ENCODE results near the gene PAFAH2. TPM values are rescaled to one million over a fixed set of nuclear protein-coding genes. Genes with fewer than 3 reads are reported as not detected.
"Not testable (repeated sequence)": the region's sequence is repeated elsewhere in the genome, so short reads cannot be mapped to it uniquely, and the experiment has no call there.

PAFAH2 gene
- total RNA-seq, 1 donor from 2014 or later = 20.2 TPM

DNA sequence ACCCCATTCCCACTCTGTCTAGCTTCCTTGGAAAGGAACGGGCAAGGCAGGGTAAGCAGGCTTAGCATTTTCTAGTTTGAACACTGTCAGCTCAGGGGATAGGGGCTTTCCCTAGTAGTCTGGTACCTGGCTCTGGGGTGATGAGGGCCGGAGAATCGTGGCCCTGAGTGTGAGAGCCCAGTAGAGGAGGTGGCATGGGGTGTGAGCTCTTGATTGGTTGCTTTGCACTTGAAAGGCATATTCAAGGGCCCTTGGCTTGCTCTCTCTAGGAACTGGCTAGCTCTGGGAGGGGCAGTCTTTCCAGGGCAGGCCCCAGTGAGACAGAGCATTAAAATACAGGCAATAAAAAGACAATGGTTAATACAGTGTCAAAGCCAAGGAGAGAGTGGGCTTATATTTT lies 13.0 kb upstream of the PAFAH2 start:
- no peak for DNase-seq

DNA sequence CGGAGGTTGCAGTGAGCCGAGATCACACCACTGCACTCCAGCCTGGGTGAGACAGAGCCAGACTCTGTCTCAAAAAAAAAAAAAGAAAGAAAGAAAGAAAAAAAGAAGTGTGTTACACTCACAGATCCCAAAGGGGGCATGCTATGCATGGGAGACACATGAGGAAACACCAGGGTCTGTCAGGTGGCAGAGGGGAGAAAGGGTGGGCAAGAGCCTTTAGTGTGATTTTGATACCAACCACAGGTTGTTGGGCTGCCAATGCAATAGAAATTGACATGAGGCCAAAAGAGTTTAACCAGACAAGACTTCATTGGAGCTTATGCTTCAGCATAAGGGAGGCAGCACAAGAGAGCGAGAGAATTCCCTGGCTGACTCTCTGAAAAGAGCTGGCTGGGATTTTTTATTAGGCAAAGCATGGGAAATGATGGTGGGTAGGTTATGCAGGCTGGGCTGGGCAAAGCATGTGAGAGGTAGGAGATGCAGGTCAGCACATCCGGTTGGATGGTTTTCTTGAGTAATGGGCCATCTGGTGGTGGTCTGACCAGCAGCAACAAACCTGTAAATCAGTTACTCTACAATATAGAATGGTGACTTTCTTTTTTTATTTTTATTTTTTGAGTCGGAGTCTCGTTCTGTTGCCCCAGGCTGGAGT lies 12.1 kb upstream of the PAFAH2 start:
- DNase-seq = no peak

DNA sequence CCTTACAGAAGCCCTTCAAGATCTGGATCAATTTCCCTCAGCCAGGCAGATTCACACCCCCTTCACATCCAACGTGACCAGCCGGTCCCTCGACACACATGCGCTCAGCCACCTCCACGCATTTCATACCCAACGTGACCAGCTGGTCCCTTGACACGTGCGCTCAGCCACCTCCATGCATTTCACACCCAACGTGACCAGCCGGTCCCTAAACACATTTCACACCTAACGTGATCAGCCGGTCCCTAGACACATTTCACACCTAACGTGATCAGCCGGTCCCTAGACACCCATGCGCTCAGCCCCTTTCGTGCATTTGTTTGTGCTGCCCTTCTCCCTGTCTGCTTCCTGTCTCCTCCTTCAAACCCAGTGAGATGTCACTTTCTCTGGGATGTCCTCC lies 8.8 kb upstream of the PAFAH2 start:
- DNase-seq = no peak

DNA sequence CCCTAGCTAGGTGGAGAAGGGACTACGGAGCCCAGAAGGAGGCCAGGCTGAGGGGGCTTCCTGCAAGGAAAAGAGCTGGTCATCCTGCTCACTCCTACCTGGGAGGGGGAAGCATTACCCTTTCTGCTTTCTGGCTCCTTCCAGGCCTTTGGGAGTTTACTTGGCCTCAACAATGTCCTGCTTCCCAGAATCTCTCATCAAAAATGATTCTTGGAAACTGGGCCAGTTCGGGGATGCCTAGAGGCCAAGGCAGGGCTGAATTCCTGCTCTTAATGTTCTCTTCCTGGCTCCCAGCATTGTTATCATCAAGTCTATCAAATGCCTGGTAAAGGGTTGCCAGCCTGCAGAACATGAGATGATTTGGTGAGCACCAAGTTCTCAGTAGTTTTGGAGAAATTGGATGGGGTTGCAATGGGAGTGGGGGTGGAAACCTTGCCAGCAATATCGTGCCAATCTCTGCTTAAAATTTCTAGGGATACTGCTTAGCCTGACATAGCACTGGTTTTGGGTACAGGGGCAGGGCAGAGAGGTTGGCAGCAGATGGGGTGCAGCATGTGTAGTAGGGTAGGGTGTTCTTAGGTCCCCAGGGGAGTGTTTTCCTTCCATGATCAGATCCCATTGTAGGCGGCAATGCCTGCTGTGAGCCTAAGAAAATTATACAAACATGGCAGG lies 7.7 kb upstream of the PAFAH2 start:
- peak; percentile 48 for DNase-seq

DNA sequence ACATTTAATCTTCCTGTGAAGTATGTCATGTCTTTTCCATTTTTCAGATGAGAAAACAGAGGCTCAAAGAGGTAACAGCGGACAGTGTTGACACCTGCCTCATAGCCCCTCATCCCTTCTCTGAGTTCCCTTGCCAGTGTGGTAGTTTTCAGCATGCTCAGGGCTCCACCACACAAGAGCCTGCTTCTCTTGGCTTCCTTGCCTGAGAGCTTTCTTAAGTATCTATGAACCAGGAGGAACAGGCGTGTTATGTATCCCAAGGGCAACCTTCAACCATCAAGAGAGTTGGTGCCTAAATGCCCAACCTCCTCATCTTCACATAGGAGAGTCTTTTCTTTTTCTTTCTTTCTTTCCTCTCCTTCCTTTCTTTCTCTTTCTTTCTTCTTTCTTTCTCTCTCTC lies 5.9 kb upstream of the PAFAH2 start:
- no peak for DNase-seq

DNA sequence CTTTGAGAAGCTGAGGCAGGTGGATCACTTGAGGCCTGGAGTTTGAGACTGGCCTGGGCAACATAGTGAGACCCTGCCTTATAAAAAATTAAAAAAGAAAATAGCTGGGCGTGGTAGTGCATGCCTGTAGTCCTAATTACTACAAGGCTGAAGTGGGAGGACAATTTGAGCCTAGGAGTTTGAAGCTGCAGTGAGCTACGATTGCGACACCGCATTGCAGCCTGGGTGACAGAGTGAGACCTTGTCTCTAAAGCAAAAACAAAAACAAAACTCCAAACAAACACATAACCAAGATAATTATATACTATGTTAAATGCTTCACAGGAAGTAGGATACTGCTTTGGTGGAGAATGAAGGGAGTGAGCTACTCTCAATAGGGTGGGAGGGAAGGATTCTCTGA lies 5.4 kb upstream of the PAFAH2 start:
- DNase-seq = no peak

DNA sequence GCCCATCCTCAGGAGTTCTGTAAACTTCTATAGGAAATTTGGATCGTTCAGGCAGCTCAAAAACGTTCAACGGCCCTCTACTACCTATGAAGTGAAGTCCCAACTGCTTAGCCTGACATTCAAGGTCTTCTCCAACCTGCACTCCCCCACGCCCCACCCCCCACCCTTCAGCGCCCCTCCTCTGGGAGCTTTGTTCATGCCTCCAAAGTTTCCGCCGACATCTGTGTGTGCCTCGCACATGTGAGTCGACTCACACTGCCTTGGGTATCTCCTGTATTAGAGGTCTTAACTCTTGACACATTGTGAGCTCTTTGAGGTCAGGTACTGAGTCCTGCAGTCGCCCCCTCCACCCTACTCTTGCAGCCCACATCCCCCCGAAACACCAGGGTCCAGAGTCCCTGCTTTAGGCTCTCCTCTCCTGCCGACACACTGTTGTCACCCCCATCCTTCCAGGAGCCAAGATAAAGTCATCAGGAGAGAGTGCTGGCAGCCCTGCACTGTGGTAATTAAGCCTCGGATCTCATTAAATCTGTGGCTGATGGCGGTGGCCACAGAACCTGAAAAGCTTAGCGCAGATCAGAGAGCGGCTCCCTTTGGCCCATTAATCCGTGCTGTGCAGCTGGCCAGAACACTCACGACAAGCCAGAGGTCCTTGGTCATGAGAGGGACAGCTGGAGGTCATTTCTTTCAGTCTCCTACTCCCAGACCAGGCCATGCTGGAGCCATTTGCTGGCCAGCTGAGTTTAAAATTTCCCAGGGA lies 1.4 kb upstream of the PAFAH2 start:
- DNase-seq = no peak

DNA sequence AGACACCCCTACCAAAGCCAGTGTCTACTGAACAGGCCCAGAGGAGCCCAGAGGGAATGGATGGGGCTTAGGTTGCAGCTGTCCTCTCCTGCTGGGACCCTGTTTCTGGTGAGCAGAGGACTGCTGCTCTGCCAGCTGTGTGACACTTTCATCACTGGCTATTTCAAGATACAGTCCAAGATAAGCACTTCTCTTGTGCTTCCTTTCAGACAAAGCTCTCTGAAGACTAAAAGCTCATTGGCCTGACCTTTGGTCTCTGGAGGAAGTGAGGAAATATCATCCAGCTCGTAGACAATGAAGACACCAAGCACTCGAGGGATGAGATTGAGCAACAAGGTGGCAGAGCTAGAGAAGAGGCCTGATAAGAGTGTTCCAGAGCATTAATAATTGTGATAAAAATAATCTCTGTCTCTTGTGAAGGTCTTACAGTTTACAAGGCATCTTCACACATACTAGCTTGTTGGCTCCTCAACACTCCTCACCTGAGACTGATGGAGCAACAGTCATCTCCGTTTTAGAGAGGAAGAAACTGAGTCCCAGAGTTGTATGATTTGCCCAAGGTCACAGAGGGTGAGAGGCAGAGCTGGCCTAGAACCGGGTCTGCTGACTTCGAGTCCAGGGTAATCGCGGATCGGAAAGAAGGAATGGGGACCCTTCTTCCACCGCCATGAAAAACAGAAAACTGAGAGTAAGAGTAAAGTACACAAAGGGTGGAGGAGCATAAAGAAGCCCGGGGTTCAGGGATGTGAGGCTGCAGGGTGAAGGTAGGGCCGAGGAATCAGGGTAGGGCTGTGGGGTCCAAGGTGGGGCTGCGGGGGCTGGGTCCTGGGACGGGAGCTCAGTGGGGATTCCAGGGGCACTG lies 666 bp downstream of the PAFAH2 start:
- peak; percentile 90 for DNase-seq

DNA sequence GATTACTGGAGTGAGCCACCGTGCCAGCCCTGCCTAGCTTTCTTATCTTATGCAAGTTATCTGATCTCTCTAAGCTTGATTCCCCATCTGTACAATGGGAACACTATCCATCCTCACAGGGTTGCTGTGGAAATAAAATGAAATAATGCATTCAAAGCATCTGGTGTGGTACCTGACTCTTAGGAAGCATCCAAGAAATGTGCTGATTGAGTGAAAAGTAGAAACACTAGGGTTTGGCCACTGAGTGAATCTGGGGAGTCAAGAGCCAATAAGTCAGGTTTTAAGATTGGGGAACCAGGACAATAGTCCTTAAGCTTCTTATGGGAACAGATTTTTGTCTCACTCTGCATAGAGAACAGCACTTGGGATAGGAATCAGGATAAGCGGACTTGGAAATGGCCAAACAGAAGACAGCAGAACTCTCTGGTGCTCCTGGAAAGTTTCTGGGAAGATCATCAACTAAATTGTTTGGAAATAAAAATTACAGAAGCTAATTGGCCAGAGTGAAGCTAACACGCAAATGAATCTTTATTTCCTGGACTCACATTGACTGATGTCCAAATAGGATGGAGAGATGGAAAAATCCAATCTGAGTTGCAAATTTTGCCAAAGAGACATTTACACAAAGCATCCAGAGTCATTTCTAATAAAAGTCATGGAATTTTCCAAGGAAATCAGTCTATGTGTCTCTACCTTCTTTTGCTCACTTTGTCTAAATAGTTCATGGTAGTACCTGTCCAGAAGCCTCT lies 3.3 kb downstream of the PAFAH2 start:
- DNase-seq = no peak

DNA sequence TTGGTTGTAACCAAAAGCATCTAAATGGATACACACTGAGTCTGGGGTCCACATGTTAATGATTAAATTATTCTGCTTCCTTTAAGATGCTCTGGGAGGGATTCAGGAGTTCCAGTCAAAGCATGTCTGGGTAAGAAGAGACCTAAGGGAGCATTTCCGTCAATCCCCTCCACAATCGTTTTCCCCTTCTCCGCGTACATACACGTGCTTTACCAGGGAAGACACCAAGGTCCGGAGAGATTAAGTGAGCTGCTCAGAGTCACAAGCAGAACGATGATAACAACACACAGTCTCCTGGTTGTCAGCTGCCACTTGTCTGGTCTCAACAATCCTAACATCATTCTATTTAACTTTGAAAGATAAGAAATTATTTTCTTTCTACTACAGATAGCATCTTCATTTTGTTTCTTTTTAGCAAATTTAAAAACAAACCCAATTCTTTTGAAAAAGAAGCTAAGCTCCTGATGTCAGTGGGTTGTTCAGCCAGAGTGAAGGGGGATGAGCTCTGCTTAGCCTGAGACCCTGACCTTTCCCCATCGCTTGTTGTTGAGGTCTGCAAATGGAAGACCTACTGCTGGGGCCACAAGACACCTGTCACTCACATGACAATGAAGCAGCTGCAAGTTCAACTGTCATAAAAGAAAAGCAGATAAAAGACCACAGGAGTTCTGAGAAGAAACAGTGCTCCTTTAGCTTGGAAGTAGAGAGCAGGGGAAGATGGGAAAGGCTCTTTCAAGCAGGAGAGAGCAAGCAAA lies 4.5 kb downstream of the PAFAH2 start:
- no peak for DNase-seq

DNA sequence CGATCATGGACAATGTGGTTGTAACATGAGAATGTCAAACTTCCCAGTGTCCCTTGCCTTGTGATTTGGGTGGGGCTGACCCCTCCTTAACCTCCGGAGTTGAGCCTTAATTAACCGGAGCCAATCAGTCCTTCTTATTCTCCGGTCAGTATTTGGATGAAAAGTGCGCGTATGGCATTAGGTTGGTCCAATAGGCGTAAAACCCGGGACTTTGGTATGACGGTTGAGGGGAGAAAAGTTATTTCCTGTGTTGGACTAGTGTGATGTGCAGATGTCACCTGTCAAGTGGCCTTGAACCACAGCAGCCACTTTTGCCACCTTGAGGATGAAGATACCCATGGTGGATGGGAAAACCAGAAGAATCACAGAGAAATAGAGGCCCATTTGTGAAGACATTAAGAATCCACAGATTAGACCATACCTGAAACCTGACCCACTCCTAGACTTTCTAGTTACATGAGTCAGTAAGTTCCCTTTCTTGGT lies 5.1 kb downstream of the PAFAH2 start:
- DNase-seq = no peak

DNA sequence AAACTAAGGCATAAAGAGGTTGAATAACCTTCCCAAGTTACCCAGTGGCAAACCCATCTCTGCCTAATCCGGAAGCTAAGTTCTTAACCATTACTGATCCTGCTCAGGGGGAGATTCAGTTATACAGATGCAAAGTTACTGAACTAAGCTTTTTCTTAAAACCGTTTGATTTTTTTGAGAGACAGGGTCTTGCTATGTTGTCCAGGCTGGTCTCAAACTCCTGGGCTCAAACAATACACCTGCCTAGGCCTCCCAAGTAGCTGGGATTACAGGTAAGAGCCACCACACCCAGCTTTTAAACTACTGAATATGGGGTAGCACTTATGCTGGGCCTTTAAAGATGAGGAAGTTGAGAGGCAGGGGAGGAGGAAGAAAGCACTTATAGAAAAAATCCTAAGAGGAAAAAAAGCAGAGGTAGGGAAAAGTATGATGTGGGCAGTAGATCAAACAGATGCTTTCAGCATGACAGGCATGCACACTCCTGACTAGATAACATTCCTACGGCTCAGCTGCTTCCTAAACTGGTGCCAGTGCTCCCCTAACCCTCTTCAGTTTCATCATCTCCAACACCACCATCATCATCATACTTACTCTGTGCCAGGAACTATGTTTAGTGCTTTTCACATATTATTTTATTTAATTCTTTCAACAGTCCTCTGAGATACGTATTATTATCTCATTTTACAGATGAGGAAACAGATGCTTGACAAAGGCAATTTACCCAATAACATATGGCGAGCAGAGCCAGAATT lies 5.8 kb downstream of the PAFAH2 start:
- DNase-seq = no peak

DNA sequence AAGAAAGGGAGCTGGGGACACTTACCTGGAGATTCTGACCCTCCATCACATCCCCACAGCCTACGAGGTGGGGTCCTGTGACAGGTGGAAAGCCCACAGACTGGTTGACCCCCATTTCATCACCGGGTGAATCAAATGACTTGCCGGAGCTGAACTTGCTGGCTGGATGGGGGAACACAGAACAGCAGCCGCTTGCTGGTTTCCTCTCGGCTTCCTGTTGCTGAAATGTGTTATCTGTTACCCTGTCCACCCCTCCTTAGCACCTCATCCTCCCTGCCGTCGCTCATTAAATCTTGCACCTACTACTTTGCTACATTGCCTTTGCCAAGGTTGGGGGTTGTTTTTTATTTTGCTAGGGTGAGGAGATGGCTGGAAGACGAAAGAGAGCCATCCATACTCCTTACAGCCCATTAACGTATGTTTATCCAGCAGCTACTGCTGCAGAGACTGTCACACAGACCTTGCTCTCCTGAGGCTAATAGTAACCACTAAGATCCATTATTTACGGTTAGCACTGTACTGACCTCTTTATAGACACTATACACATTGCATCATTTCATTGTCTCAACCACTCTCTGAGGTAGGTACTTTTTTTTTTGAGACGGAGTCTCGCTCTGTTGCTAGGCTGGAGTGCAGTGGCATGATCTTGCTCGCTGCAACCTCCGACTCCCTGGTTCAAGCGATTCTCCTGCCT lies 7.0 kb downstream of the PAFAH2 start:
- no peak for DNase-seq

DNA sequence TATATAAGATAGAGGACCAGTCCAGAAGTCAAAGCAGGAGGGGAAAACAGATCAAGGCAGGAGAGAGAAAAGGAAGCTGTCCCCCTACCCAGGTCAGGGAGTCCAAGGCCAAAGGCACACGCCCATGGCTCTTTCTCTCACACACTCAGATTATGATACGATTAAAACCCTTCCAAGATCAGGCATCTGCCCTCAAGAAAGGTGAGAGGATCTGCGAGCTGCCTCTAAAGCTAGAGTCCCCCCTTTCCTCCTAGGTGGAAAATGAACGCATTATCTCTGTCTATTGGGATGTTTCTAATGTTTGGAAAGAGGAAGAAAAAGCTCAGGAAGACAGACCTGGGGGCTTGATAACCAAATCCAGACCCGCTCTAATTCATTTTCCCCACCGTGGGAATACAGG lies 7.6 kb downstream of the PAFAH2 start:
- no peak for DNase-seq

DNA sequence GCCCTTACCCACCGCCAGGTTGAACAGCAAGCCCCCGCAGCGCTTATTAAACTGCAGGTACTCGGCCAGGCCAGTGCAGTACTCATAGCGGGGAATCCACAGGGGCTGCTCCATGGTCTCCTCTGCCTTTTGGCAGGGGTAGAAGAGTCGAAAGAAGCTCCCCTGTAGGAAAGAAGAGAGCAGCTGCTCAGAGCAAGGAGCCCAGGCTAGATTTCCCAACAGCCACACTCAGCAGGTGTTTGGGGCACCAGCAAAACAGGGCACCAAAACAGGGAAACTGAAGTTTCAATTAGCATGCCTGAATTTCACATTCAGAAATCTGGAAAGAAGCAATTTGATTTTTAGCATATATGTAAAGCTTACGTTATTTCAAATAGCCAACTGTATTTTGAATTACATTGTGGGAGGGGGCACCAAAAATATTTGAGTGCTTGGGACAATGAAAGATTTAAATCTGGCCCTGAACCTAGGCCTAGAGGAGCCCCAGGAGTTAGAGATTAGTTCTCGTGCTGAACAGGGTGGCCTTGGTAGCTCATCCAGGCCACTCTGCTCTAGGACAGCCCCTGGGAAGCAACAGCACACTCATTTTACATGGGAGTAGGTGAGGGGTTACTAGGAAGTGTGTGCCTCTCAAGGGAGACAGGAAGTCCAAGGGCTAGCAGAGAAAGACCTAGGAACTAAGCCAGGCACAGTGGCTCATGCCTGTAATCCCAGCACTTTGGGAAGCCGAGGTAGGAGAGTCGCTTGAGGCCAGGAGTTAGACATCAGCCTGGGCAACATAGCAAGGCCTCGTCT lies 8.2 kb downstream of the PAFAH2 start:
- no peak for DNase-seq

DNA sequence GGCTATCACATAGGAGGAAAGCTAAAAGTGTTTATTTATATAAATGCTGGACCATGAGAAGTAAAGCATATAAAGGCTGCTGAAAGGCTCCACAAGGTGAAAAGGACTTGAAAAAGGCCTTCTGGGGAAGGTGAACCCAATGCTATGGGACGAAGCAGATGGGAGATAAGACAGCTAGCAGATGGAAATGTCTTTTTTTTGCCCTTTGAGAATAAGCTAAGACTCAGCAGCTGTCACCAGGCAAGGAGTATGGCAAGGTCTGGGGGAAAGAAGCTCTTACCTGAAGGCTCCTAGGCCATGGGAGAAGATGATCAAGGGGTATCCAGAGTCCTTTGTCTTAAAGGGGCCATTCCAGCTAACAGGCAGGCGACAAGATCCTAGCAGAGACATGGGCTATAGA lies 9.9 kb downstream of the PAFAH2 start:
- DNase-seq = no peak

DNA sequence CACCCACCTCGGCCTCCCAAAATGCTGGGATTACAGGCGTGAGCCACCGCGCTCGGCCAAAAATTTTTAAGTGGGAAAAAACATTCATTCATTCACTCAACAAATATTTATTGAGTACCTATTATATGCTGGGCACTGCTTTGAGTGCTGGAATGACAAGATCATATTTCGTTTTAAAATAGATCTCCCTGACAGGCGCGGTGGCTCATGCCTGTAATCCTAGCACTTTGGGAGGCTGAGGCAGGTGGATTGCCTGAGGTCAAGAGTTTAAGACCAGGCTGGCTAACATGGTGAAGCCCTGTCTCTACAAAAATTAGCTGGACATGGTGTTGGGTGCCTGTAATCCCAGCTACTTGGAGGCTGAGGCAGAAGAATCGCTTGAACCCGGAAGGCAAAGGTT lies 11.1 kb downstream of the PAFAH2 start:
- not testable (repeated sequence) for DNase-seq

DNA sequence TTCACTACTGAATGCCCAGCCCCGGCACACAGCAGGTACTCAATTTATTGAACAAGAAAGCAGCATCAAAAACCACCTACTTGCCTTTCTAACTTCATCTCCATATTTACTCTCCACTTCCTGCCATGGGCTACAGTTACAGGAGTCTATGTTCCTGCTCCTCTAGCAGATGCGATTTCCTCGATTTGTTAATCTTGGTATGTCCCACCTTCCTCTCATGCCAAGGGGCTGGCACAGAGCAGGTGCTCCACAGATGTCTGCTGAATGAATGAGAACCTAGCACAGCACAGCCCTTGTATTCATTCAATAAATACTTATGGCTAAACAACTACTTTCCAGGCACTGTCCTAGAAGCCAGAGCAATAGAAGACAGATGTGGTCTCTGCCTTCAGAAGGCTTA lies 12.2 kb downstream of the PAFAH2 start:
- no peak for DNase-seq

DNA sequence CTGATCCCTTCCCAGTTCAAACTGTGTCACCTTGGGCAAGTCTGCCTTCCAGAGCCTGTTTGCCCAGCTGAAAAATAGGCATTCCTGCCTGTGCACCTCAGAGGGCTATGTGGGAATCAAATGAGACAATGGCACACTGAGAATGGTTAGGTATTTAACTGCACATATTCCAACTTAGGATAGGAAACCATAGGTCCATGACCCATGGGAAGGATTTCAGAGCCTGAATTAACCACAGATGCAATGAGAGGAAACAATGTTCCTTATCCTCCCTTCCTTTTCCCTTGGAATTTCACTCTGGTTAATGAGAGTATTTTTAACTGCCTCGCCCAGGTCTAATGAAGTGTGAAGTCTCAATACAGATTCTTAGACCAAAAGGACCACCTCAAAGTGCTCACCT lies 12.7 kb downstream of the PAFAH2 start:
- DNase-seq = no peak
